Measurements from ENCODE around the gene UGT1A6. TPM values are rescaled to one million over a fixed set of nuclear protein-coding genes. Genes with fewer than 3 reads are reported as not detected.
"Not testable (repeated sequence)": the region's sequence is repeated elsewhere in the genome, so short reads cannot be mapped to it uniquely, and the experiment has no call there.

Gene UGT1A6
- total RNA-seq, result 2.3 TPM
- long read RNA-seq, partial matches to known transcripts, result 0 of 3 reads
- long read RNA-seq, other reads (novel, unspliced or antisense), result 0 of 3 reads

- DNase-seq, result no peak
- Histone ChIP-seq H3K4me3 (no peak within 1 kb of the TSS), H3K9me3 (no peaks in the 10 kb centered on the region), H3K36me3 (no peaks in the 10 kb centered on the region), H3K27ac (no peak within 1 kb of the TSS), H3K4me1 (no peaks in the 10 kb centered on the region), H3K27me3 (ENCODE audit: low read depth) (no peaks in the 10 kb centered on the region)
- intact Hi-C loops (cut with DNase I), result no loop called here
- ATAC-seq, result no peak
- TF ChIP-seq, protein P1, sequence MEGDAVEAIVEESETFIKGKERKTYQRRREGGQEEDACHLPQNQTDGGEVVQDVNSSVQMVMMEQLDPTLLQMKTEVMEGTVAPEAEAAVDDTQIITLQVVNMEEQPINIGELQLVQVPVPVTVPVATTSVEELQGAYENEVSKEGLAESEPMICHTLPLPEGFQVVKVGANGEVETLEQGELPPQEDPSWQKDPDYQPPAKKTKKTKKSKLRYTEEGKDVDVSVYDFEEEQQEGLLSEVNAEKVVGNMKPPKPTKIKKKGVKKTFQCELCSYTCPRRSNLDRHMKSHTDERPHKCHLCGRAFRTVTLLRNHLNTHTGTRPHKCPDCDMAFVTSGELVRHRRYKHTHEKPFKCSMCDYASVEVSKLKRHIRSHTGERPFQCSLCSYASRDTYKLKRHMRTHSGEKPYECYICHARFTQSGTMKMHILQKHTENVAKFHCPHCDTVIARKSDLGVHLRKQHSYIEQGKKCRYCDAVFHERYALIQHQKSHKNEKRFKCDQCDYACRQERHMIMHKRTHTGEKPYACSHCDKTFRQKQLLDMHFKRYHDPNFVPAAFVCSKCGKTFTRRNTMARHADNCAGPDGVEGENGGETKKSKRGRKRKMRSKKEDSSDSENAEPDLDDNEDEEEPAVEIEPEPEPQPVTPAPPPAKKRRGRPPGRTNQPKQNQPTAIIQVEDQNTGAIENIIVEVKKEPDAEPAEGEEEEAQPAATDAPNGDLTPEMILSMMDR (IDR thresholded peaks at IDR 0.05), result no peak
These were observed at the start of gene UGT1A6 for GRCh38 chr2:233692648-233693047. Gene UGT1A6, plus strand, starts transcription at chr2:233692890. Its CDS starts 115 bp downstream, at chr2:233693005.

GRCh38 chr2:233643128-233643527, 49.6 kb upstream of the UGT1A6 start:
- Histone ChIP-seq H3K36me3 (no peaks in the 10 kb centered on the region), H3K9me3 (peaks cover 6% of the 10 kb centered on the region), H3K27ac (no peak overlapping the region), H3K27me3 (ENCODE audit: low read depth) (no peaks in the 10 kb centered on the region), H3K4me1 (no peaks in the 10 kb centered on the region), H3K4me3 (no peak overlapping the region)
- no peak for ATAC-seq
- intact Hi-C loops (cut with DNase I), result no loop called here
- no peak for DNase-seq
- TF ChIP-seq, protein P1 (IDR thresholded peaks at IDR 0.05), result no peak

- intact Hi-C loops (cut with DNase I); H3K27me3 ChIP-seq (ENCODE audit: low read depth); H3K4me3 ChIP-seq; ATAC-seq; H3K9me3 ChIP-seq; H3K4me1 ChIP-seq; DNase-seq; H3K27ac ChIP-seq; H3K36me3 ChIP-seq: not testable (repeated sequence)
These were observed 46.7 kb upstream of the UGT1A6 start for GRCh38 chr2:233646033-233646432.

DNA sequence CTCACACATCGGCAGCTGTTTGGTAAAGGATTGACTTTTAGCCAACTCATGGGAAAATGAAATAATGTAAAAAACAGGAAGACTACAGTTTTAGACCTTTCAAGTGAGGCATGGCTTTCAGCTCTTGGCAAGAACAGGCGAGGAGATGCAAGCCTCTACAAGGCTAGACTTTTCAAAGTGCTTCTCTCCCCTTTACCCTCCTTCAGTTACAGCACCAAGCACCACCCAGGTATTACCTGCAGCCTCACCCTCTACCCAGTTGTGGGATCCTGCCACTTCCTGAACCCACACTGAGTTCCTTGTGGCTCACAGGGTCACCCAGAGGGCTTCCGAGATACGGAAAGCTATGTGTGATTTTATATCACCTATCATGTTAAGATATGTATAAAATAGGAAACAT, 41.7 kb upstream of the UGT1A6 start:
- H3K27me3 ChIP-seq (ENCODE audit: low read depth), result no peaks in the 10 kb centered on the region
- H3K4me1 ChIP-seq, result no peaks in the 10 kb centered on the region
- ATAC-seq (no peak), DNase-seq (no peak)
- TF ChIP-seq, protein P1 (IDR thresholded peaks at IDR 0.05), result no peak
- peaks cover 4% of the 10 kb centered on the region for H3K9me3 ChIP-seq
- intact Hi-C loops (cut with DNase I), result no loop called here
- no peaks in the 10 kb centered on the region for H3K36me3 ChIP-seq
- no peak overlapping the region for H3K27ac ChIP-seq
- no peak overlapping the region for H3K4me3 ChIP-seq

- Histone ChIP-seq H3K4me1 (no peaks in the 10 kb centered on the region), H3K36me3 (no peaks in the 10 kb centered on the region), H3K27me3 (ENCODE audit: low read depth) (no peaks in the 10 kb centered on the region), H3K9me3 (no peaks in the 10 kb centered on the region), H3K4me3 (no peak overlapping the region), H3K27ac (no peak overlapping the region)
- no peak for ATAC-seq
- DNase-seq, result no peak
- intact Hi-C loops (cut with DNase I), result no loop called here
- TF ChIP-seq, protein P1 (IDR thresholded peaks at IDR 0.05), result no peak
These were observed 41.3 kb upstream of the UGT1A6 start for GRCh38 chr2:233651430-233651829.

GRCh38 chr2:233654501-233654900, 38.2 kb upstream of the UGT1A6 start:
- Histone ChIP-seq H3K9me3 (no peaks in the 10 kb centered on the region), H3K27me3 (ENCODE audit: low read depth) (no peaks in the 10 kb centered on the region), H3K4me1 (no peaks in the 10 kb centered on the region), H3K27ac (no peak overlapping the region), H3K4me3 (no peak overlapping the region), H3K36me3 (no peaks in the 10 kb centered on the region)
- ATAC-seq (no peak), DNase-seq (no peak)
- intact Hi-C loops (cut with DNase I), result no loop called here
- TF ChIP-seq, protein P1 (IDR thresholded peaks at IDR 0.05), result no peak
